ENCODE data around the gene PALMD.

PALMD gene

GRCh38 chr1:99691175-99691574, 45.3 kb downstream of the PALMD start:
- DNase-seq (ENCODE audit: low read depth in 2 of 3, low spot score in 2 of 3): no peak

GRCh38 chr1:99696616-99697015, 50.7 kb downstream of the PALMD start:
- no peak for DNase-seq (ENCODE audit: low read depth in 2 of 3, low spot score in 2 of 3)

- DNase-seq (ENCODE audit: low read depth in 2 of 3, low spot score in 2 of 3): no peak
Observed at GRCh38 chr1:99697580-99697979, 51.7 kb downstream of the PALMD start.

GRCh38 chr1:99700020-99700419, 54.1 kb downstream of the PALMD start:
- DNase-seq (ENCODE audit: low read depth in 2 of 3, low spot score in 2 of 3): no peak

- no peak for DNase-seq (ENCODE audit: low read depth in 2 of 3, low spot score in 2 of 3)
Observed at GRCh38 chr1:99702221-99702620, 56.3 kb downstream of the PALMD start.

- no peak for DNase-seq (ENCODE audit: low read depth in 2 of 3, low spot score in 2 of 3)
Observed at GRCh38 chr1:99704356-99704816, 58.5 kb downstream of the PALMD start.

- DNase-seq (ENCODE audit: low read depth in 2 of 3, low spot score in 2 of 3): no peak
Observed at GRCh38 chr1:99705385-99705784, 59.5 kb downstream of the PALMD start.

- DNase-seq (ENCODE audit: low read depth in 2 of 3, low spot score in 2 of 3): peak; percentile 2 to 48 (median 12)
Observed at GRCh38 chr1:99707535-99708142, 61.7 kb downstream of the PALMD start.

GRCh38 chr1:99710994-99711393, 65.1 kb downstream of the PALMD start:
- DNase-seq (ENCODE audit: low read depth in 2 of 3, low spot score in 2 of 3): no peak

GRCh38 chr1:99713006-99713405, 67.1 kb downstream of the PALMD start:
- no peak for DNase-seq (ENCODE audit: low read depth in 2 of 3, low spot score in 2 of 3)

GRCh38 chr1:99717005-99717404, 71.1 kb downstream of the PALMD start:
- no peak for DNase-seq (ENCODE audit: low read depth in 2 of 3, low spot score in 2 of 3)

GRCh38 chr1:99723251-99723650, 77.3 kb downstream of the PALMD start:
- DNase-seq (ENCODE audit: low read depth in 2 of 3, low spot score in 2 of 3): no peak

- DNase-seq (ENCODE audit: low read depth in 2 of 3, low spot score in 2 of 3): no peak
Observed at GRCh38 chr1:99725996-99726395, 80.1 kb downstream of the PALMD start.

GRCh38 chr1:99726407-99726806, 80.5 kb downstream of the PALMD start:
- no peak for DNase-seq (ENCODE audit: low read depth in 2 of 3, low spot score in 2 of 3)

GRCh38 chr1:99726818-99727217, 80.9 kb downstream of the PALMD start:
- DNase-seq (ENCODE audit: low read depth in 2 of 3, low spot score in 2 of 3): no peak

- DNase-seq (ENCODE audit: low read depth in 2 of 3, low spot score in 2 of 3): no peak
Observed at GRCh38 chr1:99727575-99728185, 81.8 kb downstream of the PALMD start.

GRCh38 chr1:99728494-99729235, 82.8 kb downstream of the PALMD start:
- no peak for DNase-seq (ENCODE audit: low read depth in 2 of 3, low spot score in 2 of 3)

- no peak for DNase-seq (ENCODE audit: low read depth in 2 of 3, low spot score in 2 of 3)
Observed at GRCh38 chr1:99731384-99731783, 85.5 kb downstream of the PALMD start.

- no peak for DNase-seq (ENCODE audit: low read depth in 2 of 3, low spot score in 2 of 3)
Observed at GRCh38 chr1:99735852-99736251, 89.9 kb downstream of the PALMD start.

- DNase-seq (ENCODE audit: low read depth in 2 of 3, low spot score in 2 of 3): no peak
Observed at GRCh38 chr1:99737016-99737415, 91.1 kb downstream of the PALMD start.

- DNase-seq (ENCODE audit: low read depth in 2 of 3, low spot score in 2 of 3): no peak
Observed at GRCh38 chr1:99738858-99739465, 93.0 kb downstream of the PALMD start.

- DNase-seq (ENCODE audit: low read depth in 2 of 3, low spot score in 2 of 3): no peak
Observed at GRCh38 chr1:99740141-99740540, 94.2 kb downstream of the PALMD start.
